ENCODE data around the gene BRSK2.

The BRSK2 gene

DNA sequence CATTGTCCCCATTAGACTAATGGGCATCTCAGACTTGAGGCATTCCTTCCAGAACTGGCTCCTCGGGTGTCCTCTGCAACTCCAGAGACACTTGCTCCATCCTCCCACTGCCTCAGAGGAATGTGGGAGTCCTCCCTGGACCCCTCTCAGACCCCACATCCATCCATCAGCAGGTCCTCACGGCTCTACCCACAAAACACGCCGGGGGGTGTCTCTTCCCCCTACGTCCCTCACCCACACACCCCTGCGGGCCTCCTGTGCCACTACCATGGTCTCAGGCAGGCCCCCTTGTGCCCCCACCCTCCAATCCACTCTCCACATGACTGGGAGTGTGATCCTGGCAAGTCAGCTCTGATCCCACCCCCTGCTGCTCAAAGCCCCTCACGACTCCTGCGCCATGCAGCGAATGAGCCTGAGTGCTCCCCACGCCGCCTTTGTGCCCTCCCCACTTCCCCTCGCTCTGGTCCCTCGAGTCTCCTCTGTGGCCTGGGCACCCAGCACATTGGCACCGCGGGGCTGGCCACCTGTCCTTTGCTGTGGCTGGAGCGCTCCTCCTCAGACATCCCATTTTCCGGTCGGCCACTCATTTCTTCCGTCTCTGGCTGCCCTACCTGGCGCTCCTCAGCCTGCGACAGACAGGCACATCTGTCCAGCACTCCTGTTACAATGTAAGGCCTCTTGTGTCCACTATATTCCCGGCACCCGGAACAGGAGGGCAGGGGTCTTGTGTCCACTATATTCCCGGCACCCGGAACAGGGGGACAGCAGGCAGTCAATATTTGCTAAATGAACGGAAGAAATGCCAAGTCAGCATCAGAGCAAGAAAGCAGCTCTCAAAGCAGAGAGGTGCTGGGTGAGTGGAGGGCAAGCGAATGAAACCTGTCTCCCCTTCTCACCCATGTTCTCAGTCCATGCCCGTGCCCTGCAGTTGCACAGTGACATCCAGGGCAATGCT is 111.0 kb downstream of the BRSK2 start:
- H3K9me3 ChIP-seq (ENCODE audit: control insufficient read depth in 5 of 5, low read length in 5 of 5), result no peaks in the 10 kb centered on the region
- H3K4me3 ChIP-seq (ENCODE audit: low read depth in 1 of 5, low read length in 5 of 5), result no peak overlapping the region
- H3K27me3 ChIP-seq (ENCODE audit: control insufficient read depth in 5 of 5, insufficient read depth in 4 of 5, low read length in 5 of 5), result no peaks in the 10 kb centered on the region
- H3K27ac ChIP-seq (ENCODE audit: low read depth, low read length), result no peak overlapping the region
- no peak overlapping the region for H3K9ac ChIP-seq (ENCODE audit: low read length in 5 of 5)
- peaks cover 2 to 65% (median 35%) of the 10 kb centered on the region in 5 donors for H3K4me1 ChIP-seq (ENCODE audit: control insufficient read depth in 5 of 5, insufficient read depth in 5 of 5, low read length in 5 of 5)
- peaks cover 0 to 27% (median 15%) of the 10 kb centered on the region in 5 donors for H3K36me3 ChIP-seq (ENCODE audit: control insufficient read depth in 5 of 5, insufficient read depth in 5 of 5, low read length in 5 of 5)

DNA sequence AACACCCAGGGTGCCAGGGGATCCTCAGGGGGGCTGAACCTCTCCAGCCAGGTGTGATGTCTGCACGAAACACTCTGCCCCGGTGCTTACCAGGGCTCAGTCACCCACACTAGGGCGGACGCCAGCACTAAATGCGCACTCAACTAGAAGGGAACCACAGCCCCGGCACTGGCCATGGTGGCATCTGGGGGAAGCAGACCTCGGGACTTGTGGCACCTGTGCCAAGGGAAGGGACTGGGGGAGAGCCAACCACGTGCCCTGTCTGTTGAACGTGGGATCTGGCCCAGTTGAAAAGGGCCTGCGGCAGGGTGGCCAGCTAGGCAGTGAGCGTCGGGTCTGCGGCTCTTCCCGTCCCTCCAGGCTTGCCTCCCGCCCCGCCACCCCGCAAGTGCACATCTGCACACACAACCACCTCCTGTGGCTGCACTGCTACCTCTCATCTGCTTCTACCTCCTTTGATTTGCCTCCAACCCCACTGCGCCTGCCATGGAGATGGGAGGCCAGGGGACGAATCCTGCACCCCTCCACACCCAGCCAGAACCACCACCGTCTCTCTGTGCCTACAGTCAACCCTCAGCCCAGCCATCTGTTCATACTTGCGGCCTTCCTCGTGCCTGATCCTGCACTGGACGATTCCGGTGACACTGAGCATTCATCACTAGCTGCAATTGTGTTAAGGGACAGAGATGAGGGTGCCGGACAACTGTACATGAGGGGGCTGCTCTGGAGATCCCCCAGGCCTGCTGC is 111.9 kb downstream of the BRSK2 start:
- no peak overlapping the region for H3K4me3 ChIP-seq (ENCODE audit: low read depth in 1 of 5, low read length in 5 of 5)
- no peak overlapping the region for H3K9ac ChIP-seq (ENCODE audit: low read length in 5 of 5)
- H3K27me3 ChIP-seq (ENCODE audit: control insufficient read depth in 5 of 5, insufficient read depth in 4 of 5, low read length in 5 of 5), result no peaks in the 10 kb centered on the region
- H3K9me3 ChIP-seq (ENCODE audit: control insufficient read depth in 5 of 5, low read length in 5 of 5), result no peaks in the 10 kb centered on the region
- no peak overlapping the region for H3K27ac ChIP-seq (ENCODE audit: low read depth, low read length)
- H3K4me1 ChIP-seq (ENCODE audit: control insufficient read depth in 5 of 5, insufficient read depth in 5 of 5, low read length in 5 of 5), result peaks cover 4 to 63% (median 42%) of the 10 kb centered on the region in 5 donors
- peaks cover 0 to 27% (median 15%) of the 10 kb centered on the region in 5 donors for H3K36me3 ChIP-seq (ENCODE audit: control insufficient read depth in 5 of 5, insufficient read depth in 5 of 5, low read length in 5 of 5)

DNA sequence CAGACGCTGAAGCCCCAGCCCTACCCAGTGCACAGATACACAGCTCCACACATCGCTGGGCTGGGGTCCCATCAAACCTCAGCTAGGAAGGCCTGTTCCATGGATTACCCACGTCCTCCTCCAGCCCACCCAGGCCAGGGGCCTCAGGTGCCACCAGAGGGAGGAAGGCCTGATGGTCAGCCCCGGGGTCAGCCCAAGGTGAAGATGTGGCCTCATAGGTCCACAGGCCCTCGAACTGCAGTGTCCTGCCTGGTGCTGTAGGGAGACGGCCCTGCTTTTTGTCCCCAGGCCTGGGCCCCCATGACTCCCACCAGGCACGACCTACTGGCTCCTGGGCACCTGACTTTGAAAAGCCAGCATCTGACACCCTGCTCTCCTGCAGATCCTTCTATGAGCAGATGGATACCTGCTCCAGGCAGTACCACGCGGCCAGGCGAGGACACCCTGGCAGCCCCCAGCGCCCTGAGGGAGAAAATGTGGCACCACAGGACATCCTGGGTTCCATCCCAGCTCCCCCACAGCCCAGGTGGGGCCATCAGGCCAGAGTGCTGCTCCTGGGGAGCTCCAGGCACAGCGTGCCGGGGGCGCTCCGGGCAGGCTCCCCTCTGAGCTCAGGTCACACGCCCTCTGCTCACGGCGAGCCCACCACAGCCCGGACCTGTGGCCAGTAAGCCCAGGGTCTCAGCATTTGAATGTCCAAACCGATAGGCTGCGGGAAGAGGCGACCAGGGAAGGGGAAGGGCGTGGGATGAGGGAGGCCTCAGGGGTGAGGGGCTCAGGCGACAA is 112.6 kb downstream of the BRSK2 start:
- Histone ChIP-seq H3K4me1 (ENCODE audit: control insufficient read depth in 5 of 5, insufficient read depth in 5 of 5, low read length in 5 of 5) (peaks cover 10 to 63% (median 49%) of the 10 kb centered on the region in 5 donors), H3K27me3 (ENCODE audit: control insufficient read depth in 5 of 5, insufficient read depth in 4 of 5, low read length in 5 of 5) (no peaks in the 10 kb centered on the region), H3K9me3 (ENCODE audit: control insufficient read depth in 5 of 5, low read length in 5 of 5) (no peaks in the 10 kb centered on the region), H3K4me3 (ENCODE audit: low read depth in 1 of 5, low read length in 5 of 5) (no peak overlapping the region), H3K27ac (ENCODE audit: low read depth, low read length) (no peak overlapping the region), H3K9ac (ENCODE audit: low read length in 5 of 5) (peak overlapping the region in 1 of 5 donors; percentile 33), H3K36me3 (ENCODE audit: control insufficient read depth in 5 of 5, insufficient read depth in 5 of 5, low read length in 5 of 5) (peaks cover 0 to 27% (median 15%) of the 10 kb centered on the region in 5 donors)

DNA sequence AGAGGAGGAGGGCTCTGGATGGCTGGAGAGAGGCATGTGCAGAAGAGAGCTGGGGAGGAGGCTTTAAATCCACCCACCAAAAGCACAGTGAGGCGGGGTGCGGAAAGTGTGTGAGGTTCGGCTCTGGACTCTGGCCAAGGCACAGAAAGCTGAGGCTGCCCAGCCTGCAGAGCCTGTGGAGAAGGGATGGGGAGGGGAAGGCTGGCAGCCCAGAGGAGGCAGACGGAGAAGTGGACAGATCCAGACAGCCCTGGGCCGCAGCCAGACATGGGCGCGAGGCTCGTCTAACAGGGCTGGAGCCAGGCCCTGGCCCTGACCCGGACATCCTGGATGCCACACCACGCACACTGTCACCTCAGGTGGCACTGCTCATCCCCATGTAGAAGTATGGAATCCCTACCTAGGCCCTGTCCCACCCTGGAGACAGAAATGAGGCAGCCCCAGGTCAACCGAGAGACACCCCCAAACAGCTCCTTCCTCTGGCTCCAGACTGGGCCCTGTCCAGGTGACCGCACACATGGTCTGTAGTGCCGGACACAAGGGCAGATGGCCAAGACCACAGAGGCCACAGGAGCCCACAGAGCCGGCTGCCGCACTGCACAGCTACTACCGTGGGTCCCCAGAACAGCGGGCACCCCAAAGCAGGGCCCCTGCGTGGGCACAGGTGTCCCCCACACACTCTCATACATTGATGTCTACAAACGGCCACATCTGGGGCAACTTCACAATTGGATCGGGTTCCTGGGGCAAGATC is 113.4 kb downstream of the BRSK2 start:
- H3K27ac ChIP-seq (ENCODE audit: low read depth, low read length), result no peak overlapping the region
- peaks cover 13 to 67% (median 53%) of the 10 kb centered on the region in 5 donors for H3K4me1 ChIP-seq (ENCODE audit: control insufficient read depth in 5 of 5, insufficient read depth in 5 of 5, low read length in 5 of 5)
- no peaks in the 10 kb centered on the region for H3K27me3 ChIP-seq (ENCODE audit: control insufficient read depth in 5 of 5, insufficient read depth in 4 of 5, low read length in 5 of 5)
- peak overlapping the region in 1 of 5 donors; percentile 33 for H3K9ac ChIP-seq (ENCODE audit: low read length in 5 of 5)
- H3K4me3 ChIP-seq (ENCODE audit: low read depth in 1 of 5, low read length in 5 of 5), result no peak overlapping the region
- H3K36me3 ChIP-seq (ENCODE audit: control insufficient read depth in 5 of 5, insufficient read depth in 5 of 5, low read length in 5 of 5), result peaks cover 0 to 27% (median 15%) of the 10 kb centered on the region in 5 donors
- no peaks in the 10 kb centered on the region for H3K9me3 ChIP-seq (ENCODE audit: control insufficient read depth in 5 of 5, low read length in 5 of 5)

DNA sequence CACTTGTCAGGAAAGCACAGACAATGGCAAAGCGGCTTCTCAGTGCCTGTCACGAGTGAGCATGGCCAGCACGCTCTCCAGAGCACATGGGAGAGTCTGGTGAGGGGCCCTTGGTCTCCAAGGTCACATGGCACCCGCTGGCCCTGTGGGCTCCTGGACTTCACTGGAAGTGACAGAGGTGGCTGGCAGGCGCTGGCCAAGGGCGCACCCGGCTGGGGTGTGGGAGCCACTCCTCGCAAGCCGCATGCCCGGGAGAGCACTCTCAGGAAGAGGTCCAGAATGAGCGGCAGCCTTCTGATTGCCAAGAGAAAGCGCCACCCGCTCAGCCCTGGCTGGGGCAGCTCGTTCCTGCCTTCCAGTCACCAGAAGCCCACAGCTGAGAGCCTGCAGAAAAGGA is 114.0 kb downstream of the BRSK2 start:
- no peak overlapping the region for H3K4me3 ChIP-seq (ENCODE audit: low read depth in 1 of 5, low read length in 5 of 5)
- no peaks in the 10 kb centered on the region for H3K9me3 ChIP-seq (ENCODE audit: control insufficient read depth in 5 of 5, low read length in 5 of 5)
- H3K27me3 ChIP-seq (ENCODE audit: control insufficient read depth in 5 of 5, insufficient read depth in 4 of 5, low read length in 5 of 5), result no peaks in the 10 kb centered on the region
- no peak overlapping the region for H3K9ac ChIP-seq (ENCODE audit: low read length in 5 of 5)
- H3K36me3 ChIP-seq (ENCODE audit: control insufficient read depth in 5 of 5, insufficient read depth in 5 of 5, low read length in 5 of 5), result peaks cover 0 to 24% (median 15%) of the 10 kb centered on the region in 5 donors
- H3K4me1 ChIP-seq (ENCODE audit: control insufficient read depth in 5 of 5, insufficient read depth in 5 of 5, low read length in 5 of 5), result peaks cover 13 to 68% (median 59%) of the 10 kb centered on the region in 5 donors
- no peak overlapping the region for H3K27ac ChIP-seq (ENCODE audit: low read depth, low read length)

DNA sequence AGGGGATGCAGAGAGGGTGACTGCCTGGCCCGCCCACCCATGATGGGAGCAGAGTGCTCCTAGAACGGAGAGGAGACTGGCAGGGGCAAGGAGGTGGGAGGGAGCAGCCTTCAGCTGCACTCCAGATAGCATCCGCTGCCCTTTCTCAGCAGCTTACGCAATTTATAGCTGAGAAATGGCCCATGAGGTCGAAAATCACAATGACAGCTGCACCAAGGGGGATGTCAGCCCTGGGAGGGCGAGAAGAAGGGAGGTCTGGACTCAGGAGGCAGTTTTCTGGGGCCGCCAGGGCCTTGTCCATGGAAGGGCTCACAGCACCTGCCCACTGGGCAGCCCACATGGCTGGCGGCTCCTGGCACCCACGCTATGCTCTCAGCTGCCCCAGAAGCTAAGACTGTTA is 114.4 kb downstream of the BRSK2 start:
- Histone ChIP-seq H3K27ac (ENCODE audit: low read depth, low read length) (no peak overlapping the region), H3K4me1 (ENCODE audit: control insufficient read depth in 5 of 5, insufficient read depth in 5 of 5, low read length in 5 of 5) (peaks cover 13 to 72% (median 63%) of the 10 kb centered on the region in 5 donors), H3K9me3 (ENCODE audit: control insufficient read depth in 5 of 5, low read length in 5 of 5) (no peaks in the 10 kb centered on the region), H3K27me3 (ENCODE audit: control insufficient read depth in 5 of 5, insufficient read depth in 4 of 5, low read length in 5 of 5) (no peaks in the 10 kb centered on the region), H3K9ac (ENCODE audit: low read length in 5 of 5) (no peak overlapping the region), H3K4me3 (ENCODE audit: low read depth in 1 of 5, low read length in 5 of 5) (no peak overlapping the region), H3K36me3 (ENCODE audit: control insufficient read depth in 5 of 5, insufficient read depth in 5 of 5, low read length in 5 of 5) (peaks cover 0 to 22% (median 12%) of the 10 kb centered on the region in 5 donors)

DNA sequence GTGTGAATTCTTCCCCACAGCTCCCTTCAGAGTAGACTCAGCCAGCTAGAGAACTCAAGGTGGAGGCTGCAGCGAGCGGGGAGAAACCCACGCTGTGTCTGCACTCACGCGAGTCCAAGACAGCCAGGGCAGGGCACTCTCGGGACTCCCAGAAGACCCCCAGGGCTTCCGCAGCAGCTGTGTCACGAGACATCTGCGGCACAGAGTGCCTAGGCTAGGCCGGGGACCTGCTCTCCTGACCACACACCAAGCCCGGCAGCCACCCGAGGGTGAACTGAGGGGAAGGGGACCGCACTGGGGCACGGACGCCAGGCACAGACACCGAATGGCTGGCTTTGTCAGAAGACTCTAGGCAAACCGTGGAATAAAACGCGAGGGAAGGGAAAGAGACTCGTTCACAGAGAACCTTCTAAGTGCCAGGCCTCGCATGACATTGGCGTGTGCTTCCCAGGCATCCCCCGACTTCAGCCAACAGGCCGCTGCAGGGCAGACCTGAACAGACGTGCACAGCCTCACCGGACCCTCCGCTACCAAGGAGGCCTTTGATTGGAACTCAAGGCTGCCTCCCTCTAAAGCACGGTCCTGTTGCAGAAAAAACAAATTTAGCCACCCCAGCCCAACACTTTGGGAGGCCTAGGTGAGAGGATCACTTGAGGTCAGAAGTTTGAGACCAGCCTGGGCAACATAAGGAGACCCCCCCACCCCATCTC is 115.0 kb downstream of the BRSK2 start:
- Histone ChIP-seq H3K27me3 (ENCODE audit: control insufficient read depth in 5 of 5, insufficient read depth in 4 of 5, low read length in 5 of 5) (no peaks in the 10 kb centered on the region), H3K9ac (ENCODE audit: low read length in 5 of 5) (no peak overlapping the region), H3K36me3 (ENCODE audit: control insufficient read depth in 5 of 5, insufficient read depth in 5 of 5, low read length in 5 of 5) (peaks cover 0 to 16% (median 6%) of the 10 kb centered on the region in 5 donors), H3K4me1 (ENCODE audit: control insufficient read depth in 5 of 5, insufficient read depth in 5 of 5, low read length in 5 of 5) (peaks cover 13 to 76% (median 67%) of the 10 kb centered on the region in 5 donors), H3K9me3 (ENCODE audit: control insufficient read depth in 5 of 5, low read length in 5 of 5) (no peaks in the 10 kb centered on the region), H3K27ac (ENCODE audit: low read depth, low read length) (no peak overlapping the region), H3K4me3 (ENCODE audit: low read depth in 1 of 5, low read length in 5 of 5) (no peak overlapping the region)

DNA sequence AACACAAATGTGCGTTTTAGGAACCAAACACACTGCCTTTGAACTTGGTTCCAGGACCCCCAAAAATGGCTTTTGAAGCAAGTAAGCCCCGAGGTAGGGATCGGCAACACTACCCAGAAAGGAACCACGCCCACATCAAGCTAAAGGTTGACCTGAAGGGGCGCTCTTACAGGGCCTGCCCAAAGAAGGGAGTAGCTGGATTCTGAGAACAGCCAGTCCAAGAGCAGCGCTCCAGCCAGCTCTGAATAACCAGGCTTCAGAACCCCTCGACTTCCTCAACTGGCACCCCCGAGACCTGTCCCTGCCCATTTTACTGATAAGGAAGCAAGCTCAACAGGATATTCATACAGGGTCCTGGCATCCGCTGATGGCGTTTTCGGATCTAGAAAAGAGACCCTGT is 115.7 kb downstream of the BRSK2 start:
- Histone ChIP-seq H3K4me3 (ENCODE audit: low read depth in 1 of 5, low read length in 5 of 5) (no peak overlapping the region), H3K36me3 (ENCODE audit: control insufficient read depth in 5 of 5, insufficient read depth in 5 of 5, low read length in 5 of 5) (peaks cover 0 to 9% (median 0%) of the 10 kb centered on the region in 5 donors), H3K27ac (ENCODE audit: low read depth, low read length) (no peak overlapping the region), H3K9me3 (ENCODE audit: control insufficient read depth in 5 of 5, low read length in 5 of 5) (no peaks in the 10 kb centered on the region), H3K9ac (ENCODE audit: low read length in 5 of 5) (no peak overlapping the region), H3K27me3 (ENCODE audit: control insufficient read depth in 5 of 5, insufficient read depth in 4 of 5, low read length in 5 of 5) (no peaks in the 10 kb centered on the region), H3K4me1 (ENCODE audit: control insufficient read depth in 5 of 5, insufficient read depth in 5 of 5, low read length in 5 of 5) (peaks cover 10 to 69% (median 62%) of the 10 kb centered on the region in 5 donors)
